Activated CD8-positive, alpha-beta memory T cell treated with anti-CD3 and anti-CD28 coated beads for 1 hour (primary cell): Measurements from ENCODE around the gene CFAP97D2.
"Not testable (repeated sequence)": the region's sequence is repeated elsewhere in the genome, so short reads cannot be mapped to it uniquely, and the experiment has no call there.

Experiments used
- DNase-seq, 2 donors: peaks; one replicate each; pipeline ENCODE4 v3.0.0-alpha.2; 2020; ENCODE audit warnings: low read depth in 1 of 2; ENCODE audit errors: extremely low read depth in 1 of 2

The CFAP97D2 gene

DNA sequence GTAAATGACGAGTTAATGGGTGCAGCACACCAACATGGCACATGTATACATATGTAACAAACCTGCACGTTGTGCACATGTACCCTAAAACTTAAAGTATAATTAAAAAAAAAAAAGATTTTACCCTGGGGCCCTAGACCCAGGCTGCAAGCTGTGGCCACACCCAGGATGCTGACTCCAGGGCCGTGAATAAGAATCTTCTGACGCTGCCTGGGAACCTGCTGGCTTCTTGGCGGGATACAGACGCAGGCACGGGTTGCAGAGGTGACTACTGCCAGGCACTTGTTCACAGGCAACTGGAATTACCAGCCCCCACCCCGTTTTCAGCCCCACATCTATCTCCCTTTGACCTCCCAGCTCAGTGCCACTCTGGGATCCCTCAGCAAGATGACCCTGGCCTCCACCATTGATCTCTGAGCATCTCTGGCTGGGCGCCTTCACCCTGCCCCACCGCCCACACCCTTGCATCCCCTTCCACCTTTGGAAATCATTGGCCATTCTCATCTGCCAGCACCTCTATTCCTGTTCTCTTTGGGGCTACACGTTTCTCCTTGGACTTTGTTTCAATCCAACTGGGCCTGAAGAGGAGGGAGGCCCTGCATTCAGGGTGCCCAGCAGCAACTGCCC lies 21.1 kb upstream of the CFAP97D2 start:
- DNase-seq, result no peak

- not testable (repeated sequence) for DNase-seq
These were observed 20.0 kb upstream of the CFAP97D2 start for GRCh38 chr13:114158869-114159666.

GRCh38 chr13:114161028-114161556 lies 18.0 kb upstream of the CFAP97D2 start:
- DNase-seq, result no peak

DNA sequence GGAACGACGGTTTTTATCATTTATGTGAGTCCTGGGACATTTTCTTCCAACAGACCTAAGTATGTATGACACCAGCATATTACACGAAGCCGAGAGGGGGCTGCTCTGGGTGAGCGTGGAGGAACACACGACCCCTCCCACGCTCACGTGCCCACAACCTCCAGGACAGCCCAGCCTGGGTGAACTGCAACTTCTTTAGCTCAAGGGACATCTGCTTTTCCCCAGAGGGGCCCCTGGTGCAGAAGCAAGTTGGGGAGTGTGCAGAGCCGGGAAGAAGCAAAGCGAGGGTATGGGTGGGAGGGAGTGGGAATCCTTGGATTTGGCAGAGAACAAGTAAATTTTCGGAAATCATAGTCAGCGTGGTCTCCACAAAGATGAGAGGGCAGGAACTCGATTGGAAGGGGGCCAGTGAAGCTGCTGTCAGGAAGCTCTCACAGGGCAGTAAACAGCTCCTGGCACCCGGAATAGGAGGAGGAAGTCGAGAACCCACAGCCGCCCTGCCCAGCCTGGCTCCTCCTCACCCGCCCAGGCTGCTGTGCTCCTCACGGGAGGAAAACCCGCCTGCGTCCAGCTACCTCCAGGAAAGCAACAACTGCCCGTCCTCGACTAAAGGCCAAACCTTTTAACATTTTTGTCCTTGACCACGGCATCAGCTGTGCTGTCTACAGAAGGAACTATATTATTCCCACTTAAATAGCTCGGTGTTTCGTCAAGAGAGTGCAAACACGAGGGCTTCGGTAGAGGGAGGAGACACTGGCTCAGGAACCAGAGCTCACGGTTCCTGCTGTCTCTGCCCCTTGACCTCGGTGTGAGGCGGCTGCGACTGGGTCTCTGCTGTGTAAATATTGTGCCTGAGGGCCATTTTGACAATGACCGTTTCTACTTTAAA lies 17.2 kb upstream of the CFAP97D2 start:
- no peak for DNase-seq

DNA sequence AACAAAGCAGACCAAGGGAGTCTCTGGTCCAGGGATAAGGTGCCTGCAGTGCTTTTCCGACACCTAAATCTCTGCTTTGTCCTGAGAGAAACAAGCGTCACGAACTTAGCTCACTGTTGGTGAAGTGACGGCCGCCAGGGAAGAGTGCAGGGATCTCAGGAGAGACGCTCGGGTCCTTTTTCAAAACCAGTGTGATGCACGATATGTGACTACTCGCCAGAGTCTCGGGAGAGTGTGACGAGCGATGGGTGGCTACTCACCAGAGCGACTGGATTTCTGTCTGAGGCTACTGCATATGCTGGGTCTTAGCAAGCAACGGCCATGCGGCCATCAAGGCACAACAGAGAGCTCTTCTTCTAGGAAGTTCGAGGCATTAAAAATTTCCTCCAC lies 16.5 kb upstream of the CFAP97D2 start:
- DNase-seq, result no peak

DNA sequence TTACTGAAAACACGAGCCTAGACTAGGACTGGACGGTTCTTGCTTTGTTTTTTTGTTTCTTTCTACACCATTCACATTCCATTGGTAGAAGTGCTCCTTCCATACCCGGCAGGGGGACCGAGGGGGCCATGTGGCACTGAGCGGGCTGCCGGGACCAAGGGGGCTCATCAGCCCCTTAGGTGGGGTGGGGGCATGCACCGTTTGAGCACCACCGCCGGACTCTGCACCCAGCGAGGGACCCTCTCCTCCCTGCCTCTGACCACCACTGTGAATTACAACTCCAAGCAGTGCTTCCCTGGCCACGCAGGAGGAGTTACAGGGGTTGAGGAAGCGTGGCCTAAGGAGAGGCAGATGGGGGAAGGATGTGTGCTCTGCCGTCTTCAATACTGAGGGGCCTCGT lies 15.0 kb upstream of the CFAP97D2 start:
- DNase-seq, result no peak

GRCh38 chr13:114164681-114165429 lies 14.2 kb upstream of the CFAP97D2 start:
- no peak for DNase-seq

DNA sequence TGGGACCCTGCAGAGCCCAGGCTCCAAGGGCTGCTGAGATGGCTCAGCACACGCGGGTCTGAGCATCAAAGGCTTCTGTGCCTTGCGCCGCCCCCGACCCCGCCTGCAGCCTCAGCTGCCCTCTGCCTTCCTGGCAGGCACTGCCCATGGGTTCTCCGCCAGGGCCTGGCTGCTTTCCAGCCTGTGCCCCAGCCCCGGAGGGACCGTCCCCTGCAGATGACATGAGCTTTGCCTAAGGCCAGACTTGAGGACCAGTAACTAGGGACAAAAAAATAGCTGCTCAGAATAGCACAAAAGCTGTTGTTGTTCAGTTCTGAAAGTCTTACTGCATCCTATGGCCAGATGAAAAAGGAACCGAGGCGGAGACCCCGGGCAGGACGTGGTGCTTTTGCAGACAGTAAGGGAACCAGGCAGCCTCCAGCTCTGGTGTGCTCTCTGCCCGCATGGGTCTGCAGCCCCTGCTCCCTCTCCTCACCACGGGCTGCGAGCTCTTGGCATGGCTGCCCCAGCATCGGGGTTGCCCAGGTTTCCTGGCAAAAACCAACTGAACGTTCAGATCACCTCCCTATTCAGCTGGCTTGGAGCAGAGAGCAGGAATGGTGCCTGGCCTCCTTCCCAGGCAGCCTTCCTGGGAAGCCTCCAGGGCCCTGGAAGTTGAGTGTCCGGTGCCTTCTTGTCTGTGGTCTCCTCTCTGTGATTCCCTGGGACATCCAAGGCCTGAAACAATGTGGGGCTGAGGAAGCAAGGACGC lies 12.5 kb upstream of the CFAP97D2 start:
- DNase-seq, result no peak

- DNase-seq, result no peak
These were observed 11.6 kb upstream of the CFAP97D2 start for GRCh38 chr13:114167426-114167825.

- DNase-seq, result no peak
These were observed 11.2 kb upstream of the CFAP97D2 start for GRCh38 chr13:114167885-114168284.

- no peak for DNase-seq
These were observed 5.8 kb upstream of the CFAP97D2 start for GRCh38 chr13:114173272-114173671.

DNA sequence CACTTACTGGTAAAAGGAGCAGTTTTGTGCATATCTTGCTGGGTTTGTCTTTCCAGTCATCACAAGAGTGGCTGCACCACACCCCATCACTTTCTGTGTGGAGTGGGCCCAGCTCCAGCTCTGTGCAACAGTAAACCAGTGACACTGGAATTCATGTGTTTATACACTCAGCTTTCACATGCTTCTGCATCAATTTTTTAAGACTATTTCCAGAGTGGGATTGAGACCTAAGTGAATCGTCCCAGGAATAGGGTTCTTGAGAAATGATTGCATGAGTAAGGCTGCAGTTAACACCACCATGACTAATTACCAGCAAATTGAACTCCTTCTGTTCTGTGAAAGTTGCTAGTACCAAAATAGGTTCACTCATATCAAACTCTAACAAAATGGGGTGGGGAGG lies 5.3 kb upstream of the CFAP97D2 start:
- no peak for DNase-seq

- DNase-seq, result no peak
These were observed 4.5 kb upstream of the CFAP97D2 start for GRCh38 chr13:114174529-114174961.

GRCh38 chr13:114176359-114176902 lies 2.6 kb upstream of the CFAP97D2 start:
- not testable (repeated sequence) for DNase-seq

DNA sequence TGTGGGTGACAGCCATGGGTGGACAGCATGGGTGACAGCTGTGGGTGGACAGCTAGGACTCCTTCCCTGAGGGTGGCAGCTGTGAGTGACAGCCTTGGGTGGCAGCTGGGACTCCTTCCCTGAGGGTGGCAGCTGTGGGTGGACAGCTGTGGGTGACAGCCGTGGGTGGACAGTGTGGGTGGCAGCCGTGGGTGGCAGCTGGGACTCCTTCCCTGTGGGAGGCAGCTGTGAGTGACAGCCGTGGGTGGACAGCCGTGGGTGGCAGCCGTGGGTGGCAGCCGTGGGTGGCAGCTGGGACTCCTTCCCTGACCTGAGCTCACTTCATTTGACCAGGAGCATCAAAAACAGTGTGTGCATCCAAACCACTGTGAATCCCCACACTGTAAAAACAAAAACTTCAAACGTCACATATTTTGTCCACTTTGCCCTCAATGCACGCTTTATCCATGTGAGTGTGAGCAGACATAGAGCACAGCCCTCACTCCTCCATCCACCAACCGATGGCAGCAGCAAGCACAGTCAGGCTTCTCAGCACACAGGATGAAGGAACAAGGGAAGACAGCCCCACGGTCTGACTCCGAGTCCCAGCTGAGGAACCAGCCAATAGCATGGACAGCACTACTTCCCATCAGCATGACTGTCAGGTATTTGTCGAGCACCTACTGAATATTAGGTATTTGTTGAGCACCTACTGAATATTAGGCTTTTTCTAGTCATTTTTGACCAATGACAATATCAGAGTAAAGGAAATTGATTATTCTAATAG lies 1.6 kb upstream of the CFAP97D2 start:
- no peak for DNase-seq

- DNase-seq, result no peak
These were observed 6.3 kb downstream of the CFAP97D2 start for GRCh38 chr13:114185182-114185971.

- no peak for DNase-seq
These were observed 15.8 kb downstream of the CFAP97D2 start for GRCh38 chr13:114194853-114195252.

GRCh38 chr13:114196629-114197028 lies 17.6 kb downstream of the CFAP97D2 start:
- no peak for DNase-seq
